Measurements from ENCODE around the gene PSME3IP1.

DNA sequence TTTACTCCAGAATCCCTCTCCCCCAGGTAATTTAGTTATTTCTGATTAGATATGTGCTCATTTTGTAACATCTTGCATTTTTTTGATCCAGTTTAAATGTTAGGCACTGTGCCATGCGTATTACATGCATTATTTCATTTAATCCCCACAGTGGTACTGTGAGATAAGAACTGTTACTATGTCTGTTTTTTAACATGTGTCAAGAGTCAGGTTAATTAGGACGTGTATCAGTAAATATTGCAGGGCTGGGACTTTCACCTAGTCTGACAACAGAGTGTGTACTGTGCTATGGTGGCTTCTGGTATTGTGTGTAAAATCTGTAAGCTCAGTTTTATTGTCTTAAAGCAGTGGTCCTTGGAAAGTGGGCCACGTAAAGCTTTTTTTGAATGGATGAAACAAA lies 10.9 kb upstream of the PSME3IP1 start:
- TF ChIP-seq, protein P1, sequence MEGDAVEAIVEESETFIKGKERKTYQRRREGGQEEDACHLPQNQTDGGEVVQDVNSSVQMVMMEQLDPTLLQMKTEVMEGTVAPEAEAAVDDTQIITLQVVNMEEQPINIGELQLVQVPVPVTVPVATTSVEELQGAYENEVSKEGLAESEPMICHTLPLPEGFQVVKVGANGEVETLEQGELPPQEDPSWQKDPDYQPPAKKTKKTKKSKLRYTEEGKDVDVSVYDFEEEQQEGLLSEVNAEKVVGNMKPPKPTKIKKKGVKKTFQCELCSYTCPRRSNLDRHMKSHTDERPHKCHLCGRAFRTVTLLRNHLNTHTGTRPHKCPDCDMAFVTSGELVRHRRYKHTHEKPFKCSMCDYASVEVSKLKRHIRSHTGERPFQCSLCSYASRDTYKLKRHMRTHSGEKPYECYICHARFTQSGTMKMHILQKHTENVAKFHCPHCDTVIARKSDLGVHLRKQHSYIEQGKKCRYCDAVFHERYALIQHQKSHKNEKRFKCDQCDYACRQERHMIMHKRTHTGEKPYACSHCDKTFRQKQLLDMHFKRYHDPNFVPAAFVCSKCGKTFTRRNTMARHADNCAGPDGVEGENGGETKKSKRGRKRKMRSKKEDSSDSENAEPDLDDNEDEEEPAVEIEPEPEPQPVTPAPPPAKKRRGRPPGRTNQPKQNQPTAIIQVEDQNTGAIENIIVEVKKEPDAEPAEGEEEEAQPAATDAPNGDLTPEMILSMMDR (IDR thresholded peaks at IDR 0.05), result no peak
- no peak for TF ChIP-seq POLR2A (IDR thresholded peaks at IDR 0.05)

Measured in lower leg skin (tissue), 3 donors.